Gastrocnemius medialis (tissue), 4 donors: Measurements from ENCODE around the gene BANF1. TPM values are rescaled to one million over a fixed set of nuclear protein-coding genes. Genes with fewer than 3 reads are reported as not detected.

Source experiments
- ATAC-seq, 2 donors: fragments of 150-250 bp; one replicate each; pipeline ENCODE4 v1.9.1; 2016
- DNase-seq, 2 donors: peaks; one replicate each; pipeline ENCODE4 v3.0.0-alpha.2; 2019
- H3K27ac ChIP-seq, 4 donors: fragments of 200-600 bp; sonication (generic); 1 replicate in 1 of 4; 2 replicates in 3 of 4; pipeline ENCODE4 v1.5.1; 2016 to 2018; ENCODE audit warnings: mild to moderate bottlenecking in 2 of 4, moderate library complexity in 1 of 4
- H3K27me3 ChIP-seq, 3 donors: fragments of 200-600 bp; sonication (generic) in 2 of 3; 1 replicate in 1 of 3; 2 replicates in 2 of 3; pipeline versions ENCODE4 v1.5.1 to v1.6.0; 2016 to 2019; ENCODE audit warnings: mild to moderate bottlenecking in 1 of 3, moderate library complexity in 1 of 3
- H3K36me3 ChIP-seq, 2 donors: fragments of 200-600 bp; sonication (generic) in 1 of 2; one replicate each; pipeline ENCODE4 v1.5.1; 2017 to 2018
- H3K4me1 ChIP-seq, 2 donors: fragments of 200-600 bp; sonication (generic) in 1 of 2; one replicate each; pipeline ENCODE4 v1.5.1; 2016 to 2017; ENCODE audit warnings: mild to moderate bottlenecking in 2 of 2
- H3K4me3 ChIP-seq, 4 donors: fragments of 200-600 bp; sonication (generic) in 3 of 4; 1 replicate in 1 of 4; 2 replicates in 3 of 4; pipeline ENCODE4 v1.5.1; 2016 to 2019; ENCODE audit warnings: mild to moderate bottlenecking in 2 of 4
- H3K9me3 ChIP-seq, 3 donors: fragments of 200-600 bp; sonication (generic) in 2 of 3; 1 replicate in 1 of 3; 2 replicates in 2 of 3; pipeline ENCODE4 v1.5.1; 2016 to 2019
- CTCF ChIP-seq, 5 experiments: fragments of 450-650 bp in 3 of 5; fragments of 200-600 bp in 2 of 5; sonication (generic) in 2 of 5; IDR thresholded peaks in 4 of 5; conservative IDR thresholded peaks in 1 of 5; 1 replicate in 4 of 5; 2 replicates in 1 of 5; pipeline ENCODE4 v1.5.1; 2016 to 2019; ENCODE audit warnings: antibody characterized with exemption in 5 of 5, mild to moderate bottlenecking in 3 of 5, moderate library complexity in 3 of 5
- POLR2A ChIP-seq, 2 donors: fragments of 450-650 bp; IDR thresholded peaks; one replicate each; pipeline ENCODE4 v1.6.1; 2017; ENCODE audit warnings: antibody characterized with exemption in 2 of 2, mild to moderate bottlenecking in 2 of 2, moderate library complexity in 2 of 2
- in situ Hi-C, 4 donors: fragments of 200-750 bp; cut with MboI; loops; one replicate each; pipeline versions ENCODE4 v1.15.0 to v1.8.0; 2017; ENCODE audit warnings: low sequenced_read_pairs in 4 of 4
- intact Hi-C: fragments of 100-400 bp; cut with DNase I; formaldehyde crosslinking; loops from one replicate; pipeline ENCODE4 v1.15.1; 2023; ENCODE audit warnings: low total_unique reads
- total RNA-seq, 4 donors: library from RNA; depleted of rRNA; stranded (reverse); fragments of >200 nt; gene quantifications; one replicate each; pipeline versions ENCODE4 v1.1.0 to v1.2.3, GENCODE V29; 2016

BANF1 gene
- total RNA-seq, 4 donors from 2014 or later, result 57.4 to 126 (median 72.1) TPM

GRCh38 chr11:66051766-66052663, 49.7 kb downstream of the BANF1 start, which contains the start of gene SF3B2:
TSS of gene SF3B2 (plus strand) at chr11:66052364. CDS start at chr11:66052385, 21 bp downstream.
- peaks cover 13 to 19% of the 10 kb centered on the region in 2 donors for H3K4me1 ChIP-seq
- in situ Hi-C loops, result no loop called here

GRCh38 chr11:66052664-66052982, 50.3 kb downstream of the BANF1 start:
- H3K4me1 ChIP-seq, result peaks cover 13 to 19% of the 10 kb centered on the region in 2 donors
- TF ChIP-seq CTCF (IDR thresholded peaks at IDR 0.05 in 4 of 5, conservative IDR thresholded peaks at IDR 0.05 in 1 of 5) (no peak), POLR2A (IDR thresholded peaks at IDR 0.05) (no peak)

More at GRCh38 chr11:66051766-66052663, 49.7 kb downstream of the BANF1 start, which contains the start of gene SF3B2:
- Histone ChIP-seq H3K36me3 (peaks cover 0 to 36% of the 10 kb centered on the region in 2 donors), H3K4me3 (peak within 1 kb of the TSS; percentile 95 to 100 (median 98)), H3K27ac (peak within 1 kb of the TSS; percentile 83 to 94 (median 90)), H3K9me3 (no peaks in the 10 kb centered on the region), H3K27me3 (peaks cover 0 to 3% (median 0%) of the 10 kb centered on the region in 3 donors)
- intact Hi-C loops, result loop anchor here (1.0 to 10.0 kb wide), 5 partner anchors 17 to 1373 kb away; partner anchors contain the start of genes BANF1, CFL1, EIF1AD and RAB1B
- DNase-seq, result peak; percentile 96 to 97
- ATAC-seq, result peak; percentile 94 to 95
- TF ChIP-seq CTCF (IDR thresholded peaks at IDR 0.05 in 4 of 5, conservative IDR thresholded peaks at IDR 0.05 in 1 of 5), result no peak
- peak; percentile 39 to 69 for TF ChIP-seq POLR2A (IDR thresholded peaks at IDR 0.05)

More at GRCh38 chr11:66052664-66052982, 50.3 kb downstream of the BANF1 start:
- in situ Hi-C loops (no loop called here), intact Hi-C loops (loop anchor here (1.0 to 10.0 kb wide), 5 partner anchors 16 to 1372 kb away; partner anchors contain the start of genes BANF1, CFL1, EIF1AD and RAB1B)
- DNase-seq (no peak), ATAC-seq (no peak)
- Histone ChIP-seq H3K27me3 (peaks cover 0 to 3% (median 0%) of the 10 kb centered on the region in 3 donors), H3K27ac (peak overlapping the region; percentile 83 to 94 (median 90)), H3K4me3 (peak overlapping the region; percentile 95 to 100 (median 98)), H3K36me3 (peaks cover 0 to 42% of the 10 kb centered on the region in 2 donors), H3K9me3 (no peaks in the 10 kb centered on the region)

Other genes with a start within 250 kb of the BANF1 start
- 10 to 100 TPM; 20.3 to 42.5 (median 29.7) TPM for gene AP5B1, start 221.5 kb upstream of the BANF1 start, total RNA-seq
- gene OVOL1, start 215.4 kb upstream of the BANF1 start, total RNA-seq, result under 1 TPM in 1 of 4 donors, not detected in 3; 0.15 TPM
- gene SNX32, start 168.5 kb upstream of the BANF1 start, total RNA-seq, result under 1 TPM in 1 of 4 donors, not detected in 3; 0.11 TPM
- gene CFL1, start 144.3 kb upstream of the BANF1 start, total RNA-seq, result 100 to 1,000 TPM; 153 to 371 (median 251) TPM
- 10 to 100 TPM; 26.4 to 44.9 (median 34.8) TPM for gene MUS81, start 142.1 kb upstream of the BANF1 start, total RNA-seq
- gene EFEMP2, start 129.7 kb upstream of the BANF1 start, total RNA-seq, result 10 to 100 TPM; 20.6 to 24.1 (median 22.9) TPM
- under 1 TPM in 3 of 4 donors, not detected in 1; 0.20 to 0.49 (median 0.32) TPM for gene CTSW, start 122.7 kb upstream of the BANF1 start, total RNA-seq
- 10 to 100 TPM; 39.6 to 79.3 (median 53.0) TPM for gene FIBP, start 114.0 kb upstream of the BANF1 start, total RNA-seq
- 10 to 100 TPM; 25.4 to 81.3 (median 42.4) TPM for gene CCDC85B, start 111.8 kb upstream of the BANF1 start, total RNA-seq
- gene FOSL1, start 102.1 kb upstream of the BANF1 start, total RNA-seq, result 1 to 10 TPM in 3 of 4 donors, under 1 TPM in 1; 0.36 to 9.3 (median 5.2) TPM
- 10 to 100 TPM; 20.8 to 30.7 (median 23.9) TPM for gene C11orf68, start 83.4 kb upstream of the BANF1 start, total RNA-seq
- gene DRAP1, start 83.1 kb upstream of the BANF1 start, total RNA-seq, result 100 to 1,000 TPM in 3 of 4 donors, 10 to 100 TPM in 1; 96.7 to 146 (median 110) TPM
- not detected for gene TSGA10IP, start 57.0 kb upstream of the BANF1 start, total RNA-seq
- gene SART1, start 40.8 kb upstream of the BANF1 start, total RNA-seq, result 10 to 100 TPM; 12.0 to 55.2 (median 33.3) TPM
- 10 to 100 TPM; 29.3 to 39.8 (median 35.4) TPM for gene EIF1AD, start 346 bp upstream of the BANF1 start, total RNA-seq
- 1 to 10 TPM in 2 of 4 donors, under 1 TPM in 1, not detected in 1; 0.71 to 6.0 (median 3.1) TPM for gene CST6, start 9.5 kb downstream of the BANF1 start, total RNA-seq
- gene CATSPER1, start 24.0 kb downstream of the BANF1 start, total RNA-seq, result not detected
- under 1 TPM in 1 of 4 donors, not detected in 3; 0.12 TPM for gene GAL3ST3, start 46.7 kb downstream of the BANF1 start, total RNA-seq
- 100 to 1,000 TPM in 3 of 4 donors, 10 to 100 TPM in 1; 92.9 to 186 (median 124) TPM for gene SF3B2, start 49.9 kb downstream of the BANF1 start, total RNA-seq
- gene PACS1, start 67.8 kb downstream of the BANF1 start, total RNA-seq, result 10 to 100 TPM in 3 of 4 donors, 1 to 10 TPM in 1; 6.6 to 20.4 (median 16.9) TPM